Measurements from ENCODE around the gene HAGH.

- TF ChIP-seq CTCF (IDR thresholded peaks at IDR 0.05; ENCODE audit: borderline replicate concordance, extremely low read depth, low read length, poor library complexity, severe bottlenecking) (no peak), EZH2 (IDR thresholded peaks at IDR 0.05; ENCODE audit: borderline replicate concordance, low read depth, low read length, severe bottlenecking) (no peak)
Observed at GRCh38 chr16:1810536-1810935, 16.1 kb downstream of the HAGH start.
